HepG2 (cell line): ENCODE results near the gene EIF4E1B.

Experiments
- ELF4 ChIP-seq: sonication (generic); formaldehyde crosslinking; IDR thresholded peaks from 2 replicates; pipeline ENCODE4 v1.5.0; 2020; ENCODE audit warnings: missing genetic modification reagents, mild to moderate bottlenecking, moderate library complexity, borderline replicate concordance
- NFIB ChIP-seq: sonication (generic); formaldehyde crosslinking; IDR thresholded peaks from 2 replicates; pipeline ENCODE4 v1.9.0; 2021; ENCODE audit warnings: missing genetic modification reagents, mild to moderate bottlenecking, borderline replicate concordance
- RARA ChIP-seq: IDR thresholded peaks from 2 replicates; pipeline ENCODE4 v1.6.1; 2016; ENCODE audit warnings: missing genetic modification reagents, missing compliant biosample characterization
- STAG1 ChIP-seq: sonication (generic); formaldehyde crosslinking; IDR thresholded peaks from 2 replicates; pipeline ENCODE4 v1.4.0; 2020; ENCODE audit warnings: missing genetic modification reagents
- ZNF274 ChIP-seq: sonication (generic); formaldehyde crosslinking; IDR thresholded peaks from 2 replicates; pipeline ENCODE4 v1.5.1; 2020; ENCODE audit warnings: mild to moderate bottlenecking, missing genetic modification reagents
- ZNF713 ChIP-seq: sonication (generic); formaldehyde crosslinking; IDR thresholded peaks from 2 replicates; pipeline ENCODE4 v1.4.0; 2020; ENCODE audit warnings: mild to moderate bottlenecking, missing genetic modification reagents

GRCh38 chr5:176595386-176595943, 35.0 kb upstream of the EIF4E1B start:
- TF ChIP-seq ZNF713 (CRISPR knock-in tag) = no peak
- TF ChIP-seq NFIB (CRISPR knock-in tag) = no peak
- TF ChIP-seq ELF4 = no peak
- no peak for TF ChIP-seq ZNF274
- TF ChIP-seq RARA = no peak
- no peak for TF ChIP-seq STAG1
